Effector memory CD4-positive, alpha-beta T cell (primary cell): Measurements from ENCODE around the gene SOBP.

Experiments used
- DNase-seq, 3 donors: peaks; one replicate each; pipeline ENCODE4 v3.0.0-alpha.2; 2020
- H3K27ac ChIP-seq: 2 replicates; pipeline ENCODE4 v1.7.0; 2013; ENCODE audit warnings: mild to moderate bottlenecking, low read length, moderate library complexity; ENCODE audit not compliant: insufficient read depth, poor library complexity, severe bottlenecking
- H3K27me3 ChIP-seq: replicated peaks from 2 replicates; pipeline ENCODE4 v1.7.0; 2013; ENCODE audit warnings: mild to moderate bottlenecking, low read length; ENCODE audit not compliant: insufficient read depth, control insufficient read depth, poor library complexity, severe bottlenecking
- H3K36me3 ChIP-seq: 2 replicates; pipeline ENCODE4 v1.7.0; 2013; ENCODE audit warnings: mild to moderate bottlenecking, low read length, moderate library complexity; ENCODE audit not compliant: control insufficient read depth, insufficient read depth
- H3K4me1 ChIP-seq: 2 replicates; pipeline ENCODE4 v1.7.0; 2013; ENCODE audit warnings: low read length, mild to moderate bottlenecking; ENCODE audit not compliant: control insufficient read depth, insufficient read depth, poor library complexity, severe bottlenecking
- H3K4me3 ChIP-seq: 2 replicates; pipeline ENCODE4 v1.7.0; 2013; ENCODE audit warnings: low read length, low read depth, mild to moderate bottlenecking; ENCODE audit not compliant: insufficient read depth, poor library complexity, severe bottlenecking
- H3K9me3 ChIP-seq: 2 replicates; pipeline ENCODE4 v1.7.0; 2013; ENCODE audit warnings: mild to moderate bottlenecking, low read length, moderate library complexity; ENCODE audit not compliant: control insufficient read depth

Gene SOBP

GRCh38 chr6:107673076-107673494, 183.2 kb downstream of the SOBP start:
- Histone ChIP-seq H3K9me3 (no peaks in the 10 kb centered on the region), H3K27me3 (no peaks in the 10 kb centered on the region), H3K4me3 (no peak overlapping the region), H3K27ac (no peak overlapping the region), H3K4me1 (peaks cover 3% of the 10 kb centered on the region), H3K36me3 (no peaks in the 10 kb centered on the region)
- no peak for DNase-seq

DNA sequence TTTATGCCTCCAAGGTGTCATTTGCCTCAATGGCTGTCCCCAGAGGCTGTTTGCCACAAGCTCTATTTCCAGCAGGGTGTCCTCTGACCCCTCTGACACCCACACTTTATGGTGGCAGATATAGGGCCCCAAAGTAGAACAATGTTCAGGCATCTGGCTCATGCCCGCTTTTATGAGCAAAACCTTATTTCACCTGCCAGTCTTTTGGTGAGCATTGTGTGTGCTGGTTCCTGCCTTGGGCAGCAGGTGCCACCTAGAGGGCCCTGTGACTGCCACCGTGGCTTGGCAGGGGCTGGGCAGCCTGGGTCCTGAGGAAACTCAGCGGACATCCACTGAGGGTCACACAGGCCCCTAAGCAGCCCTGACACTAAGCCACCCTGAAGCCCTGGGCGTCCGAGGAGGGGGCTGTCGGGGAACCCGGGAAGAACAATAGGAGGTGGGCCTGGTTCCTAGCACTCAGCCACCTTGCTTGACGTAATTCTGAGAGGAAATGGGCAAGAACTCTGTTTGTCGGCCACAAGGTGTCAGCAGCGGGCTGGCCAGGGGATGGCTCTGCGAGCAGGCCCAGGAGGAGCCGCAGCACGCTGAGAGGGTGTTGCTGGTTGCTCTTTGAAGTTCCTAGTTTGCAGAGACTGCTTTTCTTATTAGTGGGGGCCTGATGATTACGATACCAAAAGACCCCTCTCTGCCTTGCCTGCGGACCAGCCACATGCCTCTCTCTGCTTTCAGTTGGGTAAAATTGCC, 185.2 kb downstream of the SOBP start:
- no peaks in the 10 kb centered on the region for H3K9me3 ChIP-seq

DNA sequence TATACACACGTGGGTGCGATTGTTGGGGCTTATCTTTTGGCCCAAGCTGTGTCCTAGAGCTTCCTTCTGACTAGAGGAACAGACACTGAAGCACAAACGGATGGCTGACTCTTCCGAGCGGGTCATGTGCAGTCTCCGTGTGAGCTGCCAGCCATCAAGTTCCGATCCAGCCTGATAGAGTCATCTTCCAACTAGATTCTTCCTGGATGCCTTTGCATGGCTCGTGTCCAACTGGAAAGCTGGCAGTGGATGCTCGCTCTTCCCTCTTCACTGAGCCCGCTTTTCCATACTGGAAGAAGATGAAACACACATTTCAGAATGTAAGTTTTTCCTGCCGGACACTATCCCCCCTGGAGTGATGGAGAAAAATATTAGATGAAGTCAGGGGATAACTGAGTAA, 186.1 kb downstream of the SOBP start:
- no peaks in the 10 kb centered on the region for H3K4me1 ChIP-seq
- no peaks in the 10 kb centered on the region for H3K36me3 ChIP-seq
- no peaks in the 10 kb centered on the region for H3K27me3 ChIP-seq
- H3K27ac ChIP-seq, result no peak overlapping the region
- H3K4me3 ChIP-seq, result no peak overlapping the region
- no peak for DNase-seq
- no peaks in the 10 kb centered on the region for H3K9me3 ChIP-seq

More for the DNA sequence above, 185.2 kb downstream of the SOBP start:
- no peaks in the 10 kb centered on the region for H3K27me3 ChIP-seq
- peak; percentile 64 to 78 (median 70) for DNase-seq
- peak overlapping the region; percentile 7 for H3K4me3 ChIP-seq
- peaks cover 3% of the 10 kb centered on the region for H3K4me1 ChIP-seq
- no peak overlapping the region for H3K27ac ChIP-seq
- H3K36me3 ChIP-seq, result no peaks in the 10 kb centered on the region

GRCh38 chr6:107677399-107677798, 187.5 kb downstream of the SOBP start:
- H3K9me3 ChIP-seq, result no peaks in the 10 kb centered on the region
- no peaks in the 10 kb centered on the region for H3K36me3 ChIP-seq
- H3K4me3 ChIP-seq, result no peak overlapping the region
- H3K4me1 ChIP-seq, result no peaks in the 10 kb centered on the region
- no peaks in the 10 kb centered on the region for H3K27me3 ChIP-seq
- no peak overlapping the region for H3K27ac ChIP-seq
- no peak for DNase-seq

DNA sequence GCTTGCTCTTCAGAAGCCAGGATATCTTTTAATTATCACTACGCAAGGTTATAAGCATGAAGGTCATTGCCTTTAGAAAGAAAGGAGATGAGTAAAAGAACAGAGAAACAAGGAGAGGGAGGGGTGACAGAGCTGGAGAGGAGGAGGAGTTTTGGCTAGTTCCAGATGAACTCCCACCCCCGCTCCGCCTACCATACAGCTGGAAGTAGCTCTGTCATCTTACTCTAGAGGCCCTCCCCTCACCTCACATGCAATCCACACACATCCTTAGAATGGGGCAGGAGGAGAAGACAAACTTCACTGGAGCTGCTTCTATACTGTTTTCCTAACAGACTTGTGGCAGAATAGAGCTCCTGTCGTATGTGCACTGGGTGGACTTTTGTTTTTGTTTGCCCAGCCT, 189.5 kb downstream of the SOBP start:
- H3K27ac ChIP-seq, result no peak overlapping the region
- no peaks in the 10 kb centered on the region for H3K9me3 ChIP-seq
- no peak overlapping the region for H3K4me3 ChIP-seq
- H3K36me3 ChIP-seq, result no peaks in the 10 kb centered on the region
- no peak for DNase-seq
- no peaks in the 10 kb centered on the region for H3K4me1 ChIP-seq
- no peaks in the 10 kb centered on the region for H3K27me3 ChIP-seq

- Histone ChIP-seq H3K36me3 (no peaks in the 10 kb centered on the region), H3K4me1 (no peaks in the 10 kb centered on the region), H3K4me3 (no peak overlapping the region), H3K27ac (no peak overlapping the region), H3K9me3 (no peaks in the 10 kb centered on the region), H3K27me3 (no peaks in the 10 kb centered on the region)
- DNase-seq, result no peak
Measured at GRCh38 chr6:107682721-107683120, 192.8 kb downstream of the SOBP start.

- Histone ChIP-seq H3K27ac (no peak overlapping the region), H3K9me3 (no peaks in the 10 kb centered on the region), H3K4me1 (no peaks in the 10 kb centered on the region), H3K36me3 (no peaks in the 10 kb centered on the region), H3K4me3 (no peak overlapping the region), H3K27me3 (no peaks in the 10 kb centered on the region)
- DNase-seq, result no peak
Measured at GRCh38 chr6:107683183-107683582, 193.3 kb downstream of the SOBP start.

DNA sequence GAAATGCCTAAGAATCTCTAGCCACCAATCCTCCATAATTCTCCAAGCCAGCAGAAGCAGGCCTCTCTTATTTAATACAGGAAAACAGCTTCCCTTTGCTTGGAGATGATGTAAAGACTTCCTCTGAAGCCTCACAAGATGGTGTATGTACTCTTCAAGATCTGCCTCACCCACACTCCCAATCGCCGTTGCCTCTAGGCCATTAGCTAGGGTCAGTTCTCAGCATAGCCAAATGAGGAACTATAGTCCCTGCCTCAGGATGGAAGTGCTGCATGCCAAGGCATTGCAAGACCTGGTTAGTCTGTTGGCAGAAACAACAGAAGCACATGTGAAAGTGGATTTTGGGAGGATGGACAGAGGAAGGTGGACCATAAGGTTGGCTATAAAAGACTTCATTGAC, 195.1 kb downstream of the SOBP start:
- Histone ChIP-seq H3K9me3 (no peaks in the 10 kb centered on the region), H3K36me3 (no peaks in the 10 kb centered on the region), H3K4me3 (no peak overlapping the region), H3K4me1 (no peaks in the 10 kb centered on the region), H3K27me3 (no peaks in the 10 kb centered on the region), H3K27ac (no peak overlapping the region)
- no peak for DNase-seq

GRCh38 chr6:107689190-107689589, 199.3 kb downstream of the SOBP start:
- no peaks in the 10 kb centered on the region for H3K9me3 ChIP-seq
- no peak overlapping the region for H3K4me3 ChIP-seq
- no peaks in the 10 kb centered on the region for H3K36me3 ChIP-seq
- no peaks in the 10 kb centered on the region for H3K4me1 ChIP-seq
- H3K27me3 ChIP-seq, result no peaks in the 10 kb centered on the region
- no peak overlapping the region for H3K27ac ChIP-seq
- no peak for DNase-seq

- no peaks in the 10 kb centered on the region for H3K9me3 ChIP-seq
- no peaks in the 10 kb centered on the region for H3K4me1 ChIP-seq
- no peak overlapping the region for H3K4me3 ChIP-seq
- no peaks in the 10 kb centered on the region for H3K27me3 ChIP-seq
- H3K36me3 ChIP-seq, result no peaks in the 10 kb centered on the region
- no peak overlapping the region for H3K27ac ChIP-seq
- no peak for DNase-seq
Measured at GRCh38 chr6:107689951-107690642, 200.2 kb downstream of the SOBP start.
